NCI-H526 treated with DMSO at 0.1 percent for 48 hours (cell line): ENCODE data around the gene PPFIBP1.

Experiments
- DNase-seq: peaks from one replicate; lab custom pipeline; 2025; lab: John Stamatoyannopoulos, UW

PPFIBP1 gene

GRCh38 chr12:27667540-27667939, 143.5 kb downstream of the PPFIBP1 start:
- no peak for DNase-seq

GRCh38 chr12:27672051-27672450, 148.0 kb downstream of the PPFIBP1 start:
- no peak for DNase-seq

- no peak for DNase-seq
Measured at GRCh38 chr12:27672643-27673042, 148.6 kb downstream of the PPFIBP1 start.

- DNase-seq: no peak
Measured at GRCh38 chr12:27673101-27673718, 149.2 kb downstream of the PPFIBP1 start.

GRCh38 chr12:27674989-27675388, 151.0 kb downstream of the PPFIBP1 start:
- no peak for DNase-seq

GRCh38 chr12:27680619-27681018, 156.6 kb downstream of the PPFIBP1 start:
- DNase-seq: no peak

- DNase-seq: no peak
Measured at GRCh38 chr12:27682534-27682933, 158.5 kb downstream of the PPFIBP1 start.

- no peak for DNase-seq
Measured at GRCh38 chr12:27685274-27685673, 161.3 kb downstream of the PPFIBP1 start.

- no peak for DNase-seq
Measured at GRCh38 chr12:27686147-27686546, 162.1 kb downstream of the PPFIBP1 start.

- peak; percentile 21 for DNase-seq
Measured at GRCh38 chr12:27688671-27689070, 164.7 kb downstream of the PPFIBP1 start.

- DNase-seq: no peak
Measured at GRCh38 chr12:27689558-27690180, 165.7 kb downstream of the PPFIBP1 start.

- no peak for DNase-seq
Measured at GRCh38 chr12:27693403-27693802, 169.4 kb downstream of the PPFIBP1 start.

GRCh38 chr12:27695556-27696292, 171.7 kb downstream of the PPFIBP1 start:
- DNase-seq: no peak

- DNase-seq: no peak
Measured at GRCh38 chr12:27696293-27696652, 172.3 kb downstream of the PPFIBP1 start, which contains the start of gene REP15. Gene REP15, plus strand, starts transcription at chr12:27696447. Its CDS starts 116 bp downstream, at chr12:27696563.

- DNase-seq: no peak
Measured at GRCh38 chr12:27696864-27697564, 173.0 kb downstream of the PPFIBP1 start.

GRCh38 chr12:27703720-27704452, 179.9 kb downstream of the PPFIBP1 start:
- DNase-seq: peak; percentile 33

GRCh38 chr12:27705263-27705662, 181.3 kb downstream of the PPFIBP1 start:
- DNase-seq: no peak

GRCh38 chr12:27707216-27707615, 183.2 kb downstream of the PPFIBP1 start:
- no peak for DNase-seq

GRCh38 chr12:27709212-27709931, 185.4 kb downstream of the PPFIBP1 start:
- no peak for DNase-seq

- peak; percentile 68 for DNase-seq
Measured at GRCh38 chr12:27709932-27710591, 186.1 kb downstream of the PPFIBP1 start.
